Measurements from ENCODE around the gene TINAG.
A peak's percentile ranks its signal among the peaks of the same experiment; 100 is the strongest.

The TINAG gene, protein sequence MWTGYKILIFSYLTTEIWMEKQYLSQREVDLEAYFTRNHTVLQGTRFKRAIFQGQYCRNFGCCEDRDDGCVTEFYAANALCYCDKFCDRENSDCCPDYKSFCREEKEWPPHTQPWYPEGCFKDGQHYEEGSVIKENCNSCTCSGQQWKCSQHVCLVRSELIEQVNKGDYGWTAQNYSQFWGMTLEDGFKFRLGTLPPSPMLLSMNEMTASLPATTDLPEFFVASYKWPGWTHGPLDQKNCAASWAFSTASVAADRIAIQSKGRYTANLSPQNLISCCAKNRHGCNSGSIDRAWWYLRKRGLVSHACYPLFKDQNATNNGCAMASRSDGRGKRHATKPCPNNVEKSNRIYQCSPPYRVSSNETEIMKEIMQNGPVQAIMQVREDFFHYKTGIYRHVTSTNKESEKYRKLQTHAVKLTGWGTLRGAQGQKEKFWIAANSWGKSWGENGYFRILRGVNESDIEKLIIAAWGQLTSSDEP

DNA sequence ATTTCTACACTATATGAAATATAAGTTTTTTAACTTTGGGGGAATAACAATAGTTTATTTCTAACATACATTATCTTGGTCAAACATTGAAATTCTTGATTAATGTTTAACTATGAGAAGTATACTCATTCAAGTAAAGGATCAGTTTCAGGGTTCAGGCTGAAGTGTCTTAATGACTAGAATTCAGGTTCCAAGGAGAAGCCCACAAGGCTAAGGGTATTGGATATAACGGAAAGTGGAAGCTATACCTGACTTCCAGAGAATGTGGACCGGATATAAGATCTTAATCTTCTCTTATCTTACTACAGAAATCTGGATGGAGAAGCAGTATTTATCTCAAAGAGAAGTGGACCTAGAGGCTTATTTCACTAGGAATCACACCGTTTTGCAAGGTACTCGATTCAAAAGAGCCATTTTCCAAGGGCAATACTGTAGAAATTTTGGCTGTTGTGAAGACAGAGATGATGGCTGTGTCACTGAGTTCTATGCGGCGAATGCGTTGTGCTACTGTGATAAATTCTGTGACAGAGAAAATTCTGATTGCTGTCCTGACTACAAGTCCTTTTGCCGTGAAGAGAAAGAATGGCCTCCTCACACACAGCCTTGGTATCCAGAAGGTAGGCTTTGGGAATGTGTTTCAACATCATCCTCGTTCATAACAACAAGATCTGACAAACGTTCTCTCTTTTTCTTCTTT, at the start of gene TINAG:
Gene TINAG, plus strand, starts transcription at position 153 of the 697 bp plus-strand sequence. Its CDS starts 110 bp downstream, at position 263.
- DNase-seq = no peak

GRCh38 chr6:54260025-54260424, 48.2 kb upstream of the TINAG start:
- no peak for DNase-seq

DNA sequence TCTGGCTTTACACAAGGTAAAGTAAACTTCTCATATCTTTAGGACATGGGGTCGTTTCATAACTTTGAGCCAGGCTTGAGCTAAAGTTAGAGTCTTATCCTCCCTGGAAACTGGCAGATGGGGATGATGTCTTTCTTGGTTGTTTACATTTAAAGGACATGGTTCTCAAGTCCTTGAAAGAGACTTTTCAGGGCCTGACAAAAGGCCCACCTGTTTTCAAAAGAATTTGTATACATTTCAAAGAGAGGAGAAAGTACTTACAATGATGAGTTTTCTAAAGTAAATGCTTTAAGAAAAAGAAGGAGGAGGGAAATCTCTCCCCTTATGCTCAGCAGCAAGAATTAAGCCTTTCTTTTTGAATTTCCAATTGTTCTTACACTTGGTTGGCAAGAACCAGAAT, 45.7 kb upstream of the TINAG start:
- no peak for DNase-seq

DNA sequence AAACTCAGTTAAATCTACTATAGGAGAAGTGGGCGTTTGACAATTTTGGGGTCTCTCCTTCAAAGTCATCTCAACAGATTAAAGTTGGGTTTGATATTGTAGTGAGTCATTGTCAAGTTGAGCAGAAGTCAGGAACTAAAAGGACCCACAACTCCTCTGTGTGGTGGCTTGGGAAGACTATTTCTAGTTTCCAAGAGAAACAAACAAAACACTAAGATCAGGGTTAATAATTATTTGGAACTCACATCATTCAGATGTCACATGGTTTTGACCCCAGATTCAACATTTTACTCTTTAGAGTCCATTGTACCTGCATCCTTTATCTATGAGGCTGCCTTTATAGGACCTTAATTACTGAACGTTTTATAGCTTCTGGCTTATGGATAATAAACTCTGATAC, 45.3 kb upstream of the TINAG start:
- DNase-seq = no peak

DNA sequence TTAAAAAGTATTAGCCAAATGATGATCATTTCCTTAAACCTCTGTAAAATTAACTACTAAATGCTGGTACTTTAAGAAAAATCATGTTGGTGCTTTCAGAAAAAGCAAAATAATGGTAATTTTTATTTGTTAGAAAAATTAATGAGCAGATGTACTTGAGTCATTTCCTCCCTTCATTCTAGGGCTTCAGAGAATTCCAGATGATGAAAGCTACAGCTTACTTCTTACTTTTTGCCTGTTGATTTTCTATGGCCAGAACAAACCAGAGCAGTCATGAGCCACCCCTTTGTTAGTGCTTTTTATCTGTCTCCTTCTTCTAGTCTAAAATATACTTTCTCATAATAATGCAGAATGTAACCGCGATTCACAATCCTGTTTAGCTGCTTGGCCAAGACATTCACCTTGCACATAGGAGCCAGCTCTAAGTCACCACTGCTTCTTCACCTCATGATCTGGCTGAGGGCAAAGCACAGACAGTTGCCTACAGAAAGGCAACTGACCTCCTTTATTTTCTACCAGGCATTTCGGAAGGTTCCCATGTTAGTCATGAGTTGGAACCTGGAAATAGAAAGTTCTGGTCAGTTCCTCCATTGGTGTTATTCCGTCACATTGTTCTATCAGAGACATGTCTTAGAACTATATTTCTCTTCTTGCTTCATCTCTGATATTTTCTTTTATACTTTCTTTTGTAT, 43.5 kb upstream of the TINAG start:
- DNase-seq = no peak

DNA sequence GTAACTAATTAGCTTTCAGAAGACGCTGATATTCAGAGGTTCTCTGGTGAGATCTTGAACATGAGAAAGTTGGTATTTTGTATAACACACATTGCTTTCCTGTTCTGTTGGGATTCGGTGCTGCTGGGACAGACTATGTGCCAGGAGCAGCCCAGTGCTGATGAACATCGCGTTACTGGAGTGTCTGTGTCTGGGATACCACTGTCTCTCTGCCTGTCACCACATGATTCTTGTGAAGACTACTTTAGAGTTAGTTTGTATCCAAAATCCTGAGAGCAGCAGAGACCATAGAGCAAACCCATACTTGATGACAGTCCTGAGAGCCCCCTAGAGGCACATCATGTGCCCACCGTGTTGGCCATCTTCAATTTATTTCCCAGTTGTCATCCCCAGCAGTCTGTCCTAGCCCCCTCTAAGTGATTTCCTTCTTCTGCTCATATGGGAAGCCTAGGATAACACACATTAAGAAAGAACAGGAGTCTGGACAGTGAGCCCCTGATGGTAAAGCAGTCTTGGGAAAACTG, 41.8 kb upstream of the TINAG start:
- no peak for DNase-seq

DNA sequence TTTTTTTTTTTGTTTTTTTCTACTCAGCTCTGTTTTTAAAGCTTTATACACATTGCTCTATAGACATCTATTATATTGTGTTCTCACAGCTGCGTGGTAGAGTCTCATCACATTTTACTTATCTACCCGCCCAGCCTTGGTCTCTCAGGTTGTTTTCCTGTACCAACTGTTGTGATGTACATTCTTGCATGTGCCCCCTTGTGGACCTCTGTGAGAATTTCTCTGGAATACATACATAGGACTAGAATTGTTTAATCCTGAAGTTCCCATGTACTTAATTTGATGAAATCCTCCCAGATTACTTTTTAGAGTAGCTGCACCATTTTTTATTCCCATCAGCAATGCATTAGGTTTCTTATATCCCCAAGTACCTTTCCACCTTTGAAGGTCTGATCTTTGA, 40.4 kb upstream of the TINAG start:
- DNase-seq = peak; percentile 59

DNA sequence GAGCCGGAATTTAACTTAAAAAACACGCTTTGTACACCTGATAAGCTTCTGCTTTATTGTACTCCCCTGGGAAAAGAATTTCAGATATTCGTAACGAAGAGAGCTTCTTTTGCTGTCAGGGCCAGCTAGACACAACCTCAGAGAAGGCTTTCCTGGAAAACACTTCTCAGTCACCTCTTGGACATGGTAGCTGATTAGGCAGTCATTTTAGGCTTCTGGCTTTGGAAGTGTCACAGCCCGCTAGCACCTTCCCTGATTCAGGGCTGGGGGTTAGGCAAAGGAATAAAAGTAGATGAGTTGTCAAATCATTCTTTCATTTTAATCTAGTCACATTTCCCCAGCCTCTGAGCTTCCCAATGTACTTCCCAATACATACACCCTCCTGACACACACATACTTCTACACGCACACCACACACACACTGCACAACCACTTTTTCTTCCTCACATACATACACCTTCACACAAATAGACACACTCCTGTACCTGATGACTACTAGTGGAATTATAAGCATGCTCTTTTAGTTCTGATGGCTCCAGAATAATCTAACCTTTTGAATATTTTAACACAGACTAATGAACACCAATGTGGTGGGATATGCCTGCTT, 34.9 kb upstream of the TINAG start:
- DNase-seq = no peak

DNA sequence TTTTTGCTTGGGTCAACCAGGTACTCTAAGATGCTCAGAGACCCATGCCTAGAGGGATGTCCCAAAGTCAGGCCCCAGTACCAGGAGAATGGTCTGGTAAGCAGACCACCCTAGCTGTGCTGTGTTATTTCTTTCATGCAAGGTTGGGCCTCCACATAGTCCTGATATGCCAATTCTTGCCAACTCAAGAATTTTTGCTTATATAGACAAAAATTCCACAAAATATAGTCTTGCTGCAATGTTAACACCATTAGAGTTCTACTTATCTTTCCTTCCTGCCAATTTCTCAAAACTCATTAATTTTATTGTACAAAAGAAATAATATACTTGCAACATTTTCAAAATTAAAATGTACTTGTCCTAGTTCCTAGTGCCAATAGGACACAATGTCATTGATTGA, 33.9 kb upstream of the TINAG start:
- no peak for DNase-seq

- no peak for DNase-seq
Observed at GRCh38 chr6:54282186-54282585, 26.1 kb upstream of the TINAG start.

- no peak for DNase-seq
Observed at GRCh38 chr6:54284161-54284860, 23.9 kb upstream of the TINAG start.

GRCh38 chr6:54285595-54285994, 22.6 kb upstream of the TINAG start:
- no peak for DNase-seq

- DNase-seq = no peak
Observed at GRCh38 chr6:54286141-54286540, 22.1 kb upstream of the TINAG start.

- no peak for DNase-seq
Observed at GRCh38 chr6:54288474-54288873, 19.8 kb upstream of the TINAG start.

- DNase-seq = no peak
Observed at GRCh38 chr6:54289426-54289825, 18.8 kb upstream of the TINAG start.

DNA sequence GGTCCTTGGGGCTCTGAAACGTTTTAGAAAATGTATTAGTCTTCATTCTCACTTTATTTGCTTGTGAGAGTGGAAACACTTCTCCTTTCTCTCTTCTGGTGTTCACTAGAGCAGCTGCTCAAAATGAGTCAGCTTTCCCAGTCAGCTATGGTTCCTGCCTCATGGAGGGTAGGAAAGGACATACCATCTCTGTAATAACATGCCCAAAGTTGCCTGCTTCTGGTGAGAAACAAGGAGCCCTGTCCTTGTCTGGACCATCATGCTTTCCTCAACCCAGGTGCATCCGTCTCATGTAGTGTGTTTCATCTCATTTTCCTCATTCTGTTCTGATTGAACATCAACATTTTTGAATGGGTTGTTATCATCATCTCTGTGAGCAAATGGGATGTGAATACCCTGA, 17.1 kb upstream of the TINAG start:
- no peak for DNase-seq

- no peak for DNase-seq
Observed at GRCh38 chr6:54291738-54292137, 16.5 kb upstream of the TINAG start.

GRCh38 chr6:54294965-54295532, 13.2 kb upstream of the TINAG start:
- DNase-seq = no peak

GRCh38 chr6:54299542-54300269, 8.5 kb upstream of the TINAG start:
- no peak for DNase-seq

DNA sequence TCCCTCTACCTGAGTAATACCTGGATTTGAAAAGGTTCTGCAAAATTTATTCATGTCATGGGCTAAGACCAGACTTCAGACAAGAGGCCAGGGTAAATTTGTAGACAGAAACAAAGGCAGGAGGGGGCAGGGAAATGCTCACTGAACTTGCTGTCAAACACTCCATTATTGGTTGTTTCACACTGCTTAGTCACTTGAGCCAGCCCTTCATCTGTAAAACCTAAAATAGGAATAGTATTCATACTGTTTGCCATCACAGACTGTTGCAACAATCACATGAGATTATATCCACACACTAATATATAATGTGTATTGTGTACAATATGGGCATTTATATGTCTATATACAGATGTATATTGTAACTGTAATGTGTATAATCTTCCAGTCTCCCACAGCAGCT, 6.5 kb upstream of the TINAG start:
- DNase-seq = no peak

DNA sequence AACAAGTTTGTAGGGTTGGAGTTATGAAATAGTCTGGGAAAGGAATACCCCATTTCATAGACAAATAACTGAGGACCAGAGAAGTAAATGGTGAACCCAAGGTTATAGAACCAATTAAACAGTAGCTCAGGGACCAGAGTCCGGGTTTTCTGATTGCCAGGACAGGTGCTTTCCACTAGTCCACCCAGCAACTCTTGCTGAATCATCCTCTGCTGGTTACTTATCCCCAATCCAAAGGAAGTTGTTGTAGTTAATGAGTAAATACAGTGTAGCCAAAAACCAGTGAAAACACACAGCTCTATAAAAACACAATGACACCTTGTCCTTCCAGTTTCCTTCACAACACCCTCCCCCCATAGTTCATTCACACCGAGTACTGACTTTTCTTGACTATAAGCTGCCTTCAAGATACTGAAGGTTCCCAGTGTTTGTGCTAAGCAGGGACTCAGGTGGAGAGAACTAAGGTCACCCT, 766 bp upstream of the TINAG start:
- DNase-seq = no peak
